ENCODE data around the gene STRIP1.

The STRIP1 gene

GRCh38 chr1:109995536-109995935 is 38.9 kb upstream of the STRIP1 start:
- Histone ChIP-seq H3K4me1 (ENCODE audit: control insufficient read depth, insufficient read depth, low read length) (peaks cover 36% of the 10 kb centered on the region), H3K27me3 (replicated peaks; ENCODE audit: control insufficient read depth, insufficient read depth, low read length) (no peaks in the 10 kb centered on the region), H3K9ac (ENCODE audit: low read length) (no peak overlapping the region), H3K4me3 (ENCODE audit: low read length) (no peak overlapping the region), H3K9me3 (ENCODE audit: control insufficient read depth, low read length) (no peaks in the 10 kb centered on the region), H3K36me3 (ENCODE audit: control insufficient read depth, insufficient read depth, low read length, severe bottlenecking) (peaks cover 26% of the 10 kb centered on the region)
- DNase-seq (ENCODE audit: low read depth) = no peak

- peaks cover 19% of the 10 kb centered on the region for H3K36me3 ChIP-seq (ENCODE audit: control insufficient read depth, insufficient read depth, low read length, severe bottlenecking)
- H3K9ac ChIP-seq (ENCODE audit: low read length) = no peak overlapping the region
- no peaks in the 10 kb centered on the region for H3K9me3 ChIP-seq (ENCODE audit: control insufficient read depth, low read length)
- H3K4me1 ChIP-seq (ENCODE audit: control insufficient read depth, insufficient read depth, low read length) = peaks cover 33% of the 10 kb centered on the region
- no peaks in the 10 kb centered on the region for H3K27me3 ChIP-seq (replicated peaks; ENCODE audit: control insufficient read depth, insufficient read depth, low read length)
- H3K4me3 ChIP-seq (ENCODE audit: low read length) = no peak overlapping the region
- no peak for DNase-seq (ENCODE audit: low read depth)
Measured at GRCh38 chr1:109996476-109996875, 37.9 kb upstream of the STRIP1 start.

GRCh38 chr1:109997204-109997866 is 37.1 kb upstream of the STRIP1 start:
- DNase-seq (ENCODE audit: low read depth) = no peak
- H3K27me3 ChIP-seq (replicated peaks; ENCODE audit: control insufficient read depth, insufficient read depth, low read length) = no peaks in the 10 kb centered on the region

GRCh38 chr1:109997867-109998229 is 36.6 kb upstream of the STRIP1 start:
- H3K9ac ChIP-seq (ENCODE audit: low read length) = no peak overlapping the region
- peaks cover 41% of the 10 kb centered on the region for H3K4me1 ChIP-seq (ENCODE audit: control insufficient read depth, insufficient read depth, low read length)
- H3K36me3 ChIP-seq (ENCODE audit: control insufficient read depth, insufficient read depth, low read length, severe bottlenecking) = peaks cover 14% of the 10 kb centered on the region
- H3K27me3 ChIP-seq (replicated peaks; ENCODE audit: control insufficient read depth, insufficient read depth, low read length) = no peaks in the 10 kb centered on the region
- H3K4me3 ChIP-seq (ENCODE audit: low read length) = no peak overlapping the region
- no peak for DNase-seq (ENCODE audit: low read depth)
- H3K9me3 ChIP-seq (ENCODE audit: control insufficient read depth, low read length) = no peaks in the 10 kb centered on the region

More at GRCh38 chr1:109997204-109997866, 37.1 kb upstream of the STRIP1 start:
- peaks cover 14% of the 10 kb centered on the region for H3K36me3 ChIP-seq (ENCODE audit: control insufficient read depth, insufficient read depth, low read length, severe bottlenecking)
- no peaks in the 10 kb centered on the region for H3K9me3 ChIP-seq (ENCODE audit: control insufficient read depth, low read length)
- H3K9ac ChIP-seq (ENCODE audit: low read length) = no peak overlapping the region
- H3K4me3 ChIP-seq (ENCODE audit: low read length) = no peak overlapping the region
- H3K4me1 ChIP-seq (ENCODE audit: control insufficient read depth, insufficient read depth, low read length) = peaks cover 36% of the 10 kb centered on the region

- peaks cover 48% of the 10 kb centered on the region for H3K4me1 ChIP-seq (ENCODE audit: control insufficient read depth, insufficient read depth, low read length)
- H3K9me3 ChIP-seq (ENCODE audit: control insufficient read depth, low read length) = no peaks in the 10 kb centered on the region
- no peak overlapping the region for H3K9ac ChIP-seq (ENCODE audit: low read length)
- no peak overlapping the region for H3K4me3 ChIP-seq (ENCODE audit: low read length)
- no peak for DNase-seq (ENCODE audit: low read depth)
- peaks cover 4% of the 10 kb centered on the region for H3K36me3 ChIP-seq (ENCODE audit: control insufficient read depth, insufficient read depth, low read length, severe bottlenecking)
- no peaks in the 10 kb centered on the region for H3K27me3 ChIP-seq (replicated peaks; ENCODE audit: control insufficient read depth, insufficient read depth, low read length)
Measured at GRCh38 chr1:110002695-110003094, 31.7 kb upstream of the STRIP1 start.

- peaks cover 45% of the 10 kb centered on the region for H3K4me1 ChIP-seq (ENCODE audit: control insufficient read depth, insufficient read depth, low read length)
- H3K4me3 ChIP-seq (ENCODE audit: low read length) = peak overlapping the region; percentile 51
- DNase-seq (ENCODE audit: low read depth) = peak; percentile 97
Measured at GRCh38 chr1:110003747-110004428, 30.5 kb upstream of the STRIP1 start.

GRCh38 chr1:110004583-110004982 is 29.8 kb upstream of the STRIP1 start:
- Histone ChIP-seq H3K4me1 (ENCODE audit: control insufficient read depth, insufficient read depth, low read length) (peaks cover 45% of the 10 kb centered on the region), H3K9me3 (ENCODE audit: control insufficient read depth, low read length) (no peaks in the 10 kb centered on the region), H3K27me3 (replicated peaks; ENCODE audit: control insufficient read depth, insufficient read depth, low read length) (no peaks in the 10 kb centered on the region), H3K4me3 (ENCODE audit: low read length) (peak overlapping the region; percentile 51), H3K36me3 (ENCODE audit: control insufficient read depth, insufficient read depth, low read length, severe bottlenecking) (peaks cover 9% of the 10 kb centered on the region), H3K9ac (ENCODE audit: low read length) (peak overlapping the region; percentile 62)
- DNase-seq (ENCODE audit: low read depth) = no peak

More at GRCh38 chr1:110003747-110004428, 30.5 kb upstream of the STRIP1 start:
- Histone ChIP-seq H3K27me3 (replicated peaks; ENCODE audit: control insufficient read depth, insufficient read depth, low read length) (no peaks in the 10 kb centered on the region), H3K9me3 (ENCODE audit: control insufficient read depth, low read length) (no peaks in the 10 kb centered on the region), H3K9ac (ENCODE audit: low read length) (peak overlapping the region; percentile 62), H3K36me3 (ENCODE audit: control insufficient read depth, insufficient read depth, low read length, severe bottlenecking) (peaks cover 4% of the 10 kb centered on the region)

GRCh38 chr1:110005971-110006370 is 28.5 kb upstream of the STRIP1 start:
- Histone ChIP-seq H3K9ac (ENCODE audit: low read length) (no peak overlapping the region), H3K4me1 (ENCODE audit: control insufficient read depth, insufficient read depth, low read length) (peaks cover 45% of the 10 kb centered on the region), H3K36me3 (ENCODE audit: control insufficient read depth, insufficient read depth, low read length, severe bottlenecking) (peaks cover 23% of the 10 kb centered on the region), H3K27me3 (replicated peaks; ENCODE audit: control insufficient read depth, insufficient read depth, low read length) (no peaks in the 10 kb centered on the region), H3K4me3 (ENCODE audit: low read length) (no peak overlapping the region), H3K9me3 (ENCODE audit: control insufficient read depth, low read length) (no peaks in the 10 kb centered on the region)
- DNase-seq (ENCODE audit: low read depth) = peak; percentile 46

- no peak for DNase-seq (ENCODE audit: low read depth)
- Histone ChIP-seq H3K27me3 (replicated peaks; ENCODE audit: control insufficient read depth, insufficient read depth, low read length) (no peaks in the 10 kb centered on the region), H3K9ac (ENCODE audit: low read length) (no peak overlapping the region), H3K36me3 (ENCODE audit: control insufficient read depth, insufficient read depth, low read length, severe bottlenecking) (peaks cover 28% of the 10 kb centered on the region), H3K9me3 (ENCODE audit: control insufficient read depth, low read length) (no peaks in the 10 kb centered on the region), H3K4me3 (ENCODE audit: low read length) (no peak overlapping the region), H3K4me1 (ENCODE audit: control insufficient read depth, insufficient read depth, low read length) (peaks cover 45% of the 10 kb centered on the region)
Measured at GRCh38 chr1:110006516-110006915, 27.9 kb upstream of the STRIP1 start.

GRCh38 chr1:110007046-110007830 is 27.2 kb upstream of the STRIP1 start:
- Histone ChIP-seq H3K4me1 (ENCODE audit: control insufficient read depth, insufficient read depth, low read length) (peaks cover 44% of the 10 kb centered on the region), H3K36me3 (ENCODE audit: control insufficient read depth, insufficient read depth, low read length, severe bottlenecking) (peaks cover 35% of the 10 kb centered on the region), H3K27me3 (replicated peaks; ENCODE audit: control insufficient read depth, insufficient read depth, low read length) (no peaks in the 10 kb centered on the region), H3K9me3 (ENCODE audit: control insufficient read depth, low read length) (no peaks in the 10 kb centered on the region), H3K9ac (ENCODE audit: low read length) (no peak overlapping the region), H3K4me3 (ENCODE audit: low read length) (no peak overlapping the region)
- no peak for DNase-seq (ENCODE audit: low read depth)

GRCh38 chr1:110008971-110009565 is 25.4 kb upstream of the STRIP1 start:
- Histone ChIP-seq H3K9ac (ENCODE audit: low read length) (no peak overlapping the region), H3K36me3 (ENCODE audit: control insufficient read depth, insufficient read depth, low read length, severe bottlenecking) (peaks cover 49% of the 10 kb centered on the region)
- no peak for DNase-seq (ENCODE audit: low read depth)

More at GRCh38 chr1:110008971-110009565, 25.4 kb upstream of the STRIP1 start:
- Histone ChIP-seq H3K27me3 (replicated peaks; ENCODE audit: control insufficient read depth, insufficient read depth, low read length) (no peaks in the 10 kb centered on the region), H3K9me3 (ENCODE audit: control insufficient read depth, low read length) (no peaks in the 10 kb centered on the region), H3K4me3 (ENCODE audit: low read length) (no peak overlapping the region), H3K4me1 (ENCODE audit: control insufficient read depth, insufficient read depth, low read length) (peaks cover 25% of the 10 kb centered on the region)

All from adipocyte (in vitro differentiated cells).